H9 (cell line): Measurements from ENCODE around the gene FYN. TPM values are rescaled to one million over a fixed set of nuclear protein-coding genes. Genes with fewer than 3 reads are reported as not detected.
A peak's percentile ranks its signal among the peaks of the same experiment; 100 is the strongest.

ENCODE experiments used
- DNase-seq: peaks from one replicate; pipeline ENCODE4 v3.0.0-alpha.2; 2017
- H2AFZ ChIP-seq: one replicate; pipeline ENCODE4 v1.6.1; 2013; ENCODE audit warnings: mild to moderate bottlenecking, low read length, control low read depth, moderate library complexity
- H2AK5ac ChIP-seq: 2 replicates; pipeline ENCODE4 v1.6.1; 2013; ENCODE audit warnings: low read length, control low read depth, mixed read lengths; ENCODE audit not compliant: insufficient read length
- H2BK120ac ChIP-seq: one replicate; pipeline ENCODE4 v1.6.1; 2013; ENCODE audit warnings: low read depth, mild to moderate bottlenecking, low read length, control low read depth, inconsistent platforms; ENCODE audit not compliant: poor library complexity, severe bottlenecking
- H2BK12ac ChIP-seq: 2 replicates; pipeline ENCODE4 v1.6.1; 2013; ENCODE audit warnings: low read length, control low read depth, mixed read lengths, low read depth; ENCODE audit not compliant: insufficient read length
- H2BK15ac ChIP-seq: 2 replicates; pipeline ENCODE4 v1.6.1; 2013; ENCODE audit warnings: low read depth, low read length, control low read depth
- H2BK20ac ChIP-seq: one replicate; pipeline ENCODE4 v1.6.1; 2013; ENCODE audit warnings: low read depth, mild to moderate bottlenecking, low read length, control low read depth, inconsistent platforms; ENCODE audit not compliant: poor library complexity, severe bottlenecking
- H2BK5ac ChIP-seq: 2 replicates; pipeline ENCODE4 v1.6.1; 2013; ENCODE audit warnings: low read length, control low read depth, mixed read lengths; ENCODE audit not compliant: insufficient read length
- H3K14ac ChIP-seq: 2 replicates; pipeline ENCODE4 v1.6.1; 2013; ENCODE audit warnings: low read length, control low read depth; ENCODE audit not compliant: insufficient read depth
- H3K18ac ChIP-seq: 2 replicates; pipeline ENCODE4 v1.6.1; 2013; ENCODE audit warnings: low read depth, mild to moderate bottlenecking, mixed read lengths, low read length, control low read depth; ENCODE audit not compliant: insufficient read length
- H3K23ac ChIP-seq: 2 replicates; pipeline ENCODE4 v1.6.1; 2013; ENCODE audit warnings: low read length, control low read depth, mixed read lengths, low read depth; ENCODE audit not compliant: insufficient read length
- H3K23me2 ChIP-seq: 2 replicates; pipeline ENCODE4 v1.6.1; 2013; ENCODE audit warnings: low read depth, mild to moderate bottlenecking, mixed read lengths, low read length, control low read depth; ENCODE audit not compliant: insufficient read length, poor library complexity, severe bottlenecking
- H3K27ac ChIP-seq: 2 replicates; pipeline ENCODE4 v1.5.1; 2013; ENCODE audit warnings: low read length, control low read depth, mixed read lengths, low read depth; ENCODE audit not compliant: insufficient read length
- H3K27me3 ChIP-seq: 2 replicates; pipeline ENCODE4 v1.6.1; 2013; ENCODE audit warnings: low read length, control low read depth, inconsistent platforms; ENCODE audit not compliant: insufficient read depth
- H3K4ac ChIP-seq: 2 replicates; pipeline ENCODE4 v1.6.1; 2013; ENCODE audit warnings: low read depth, mild to moderate bottlenecking, control low read depth, inconsistent platforms, low read length, moderate library complexity
- H3K4me1 ChIP-seq: 2 replicates; pipeline ENCODE4 v1.6.1; 2013; ENCODE audit warnings: low read length, control low read depth, inconsistent platforms; ENCODE audit not compliant: insufficient read depth
- H3K4me2 ChIP-seq: 2 replicates; pipeline ENCODE4 v1.6.1; 2013; ENCODE audit warnings: low read length, control low read depth, mixed read lengths; ENCODE audit not compliant: insufficient read length, insufficient read depth
- H3K56ac ChIP-seq: 2 replicates; pipeline ENCODE4 v1.6.1; 2013; ENCODE audit warnings: low read depth, mild to moderate bottlenecking, mixed read lengths, low read length, control low read depth; ENCODE audit not compliant: insufficient read length
- H3K79me1 ChIP-seq: 2 replicates; pipeline ENCODE4 v1.6.1; 2013; ENCODE audit warnings: low read depth, mild to moderate bottlenecking, moderate library complexity, low read length, control low read depth, inconsistent platforms; ENCODE audit not compliant: insufficient read depth, poor library complexity, severe bottlenecking
- H3K79me2 ChIP-seq: 2 replicates; pipeline ENCODE4 v1.6.1; 2013; ENCODE audit warnings: low read length, control low read depth, inconsistent platforms; ENCODE audit not compliant: insufficient read depth
- H3K9ac ChIP-seq: 2 replicates; pipeline ENCODE4 v1.6.1; 2013; ENCODE audit warnings: low read length, control low read depth, mixed read lengths; ENCODE audit not compliant: insufficient read length; ENCODE audit errors: extremely low read depth
- H3K9me3 ChIP-seq: one replicate; pipeline ENCODE4 v1.6.1; 2013; ENCODE audit warnings: low read depth, low read length, inconsistent platforms; ENCODE audit not compliant: control insufficient read depth
- H3T11ph ChIP-seq: one replicate; pipeline ENCODE4 v1.6.1; 2013; ENCODE audit warnings: mild to moderate bottlenecking, low read length, control low read depth, inconsistent platforms
- H4K20me1 ChIP-seq: one replicate; pipeline ENCODE4 v1.6.1; 2013; ENCODE audit not compliant: control insufficient read depth, insufficient read length, insufficient read depth
- H4K5ac ChIP-seq: 2 replicates; pipeline ENCODE4 v1.6.1; 2013; ENCODE audit warnings: low read depth, mild to moderate bottlenecking, mixed read lengths, low read length, control low read depth; ENCODE audit not compliant: insufficient read length
- H4K8ac ChIP-seq: replicated peaks from 2 replicates; pipeline ENCODE4 v1.6.1; 2013; ENCODE audit warnings: low read length, control low read depth, mixed read lengths, low read depth; ENCODE audit not compliant: insufficient read length
- H4K91ac ChIP-seq: 2 replicates; pipeline ENCODE4 v1.6.1; 2013; ENCODE audit warnings: low read depth, mild to moderate bottlenecking, moderate library complexity, mixed read lengths, low read length, control low read depth; ENCODE audit not compliant: insufficient read length
- H3K27ac Mint-ChIP-seq, 3 experiments: 2 replicates in 2 of 3; 3 replicates in 1 of 3; pipeline ENCODE4 v1.8.0; 2020 to 2021; ENCODE audit warnings: mixed read lengths in 3 of 3, mild to moderate bottlenecking in 1 of 3, moderate library complexity in 1 of 3
- H3K27me3 Mint-ChIP-seq: 2 replicates; pipeline ENCODE4 v1.8.0; 2021; ENCODE audit warnings: low read depth, mild to moderate bottlenecking, moderate library complexity, mixed read lengths
- H3K36me3 Mint-ChIP-seq, 3 experiments: 2 replicates in 2 of 3; 3 replicates in 1 of 3; pipeline ENCODE4 v1.8.0; 2020 to 2021; ENCODE audit warnings: low read depth in 3 of 3, mixed read lengths in 3 of 3; ENCODE audit not compliant: insufficient read depth in 1 of 3
- H3K4me1 Mint-ChIP-seq, 2 experiments: 2 replicates each; pipeline ENCODE4 v1.8.0; 2020; ENCODE audit warnings: mixed read lengths in 2 of 2
- H3K4me3 Mint-ChIP-seq, 2 experiments: 2 replicates in 1 of 2; 3 replicates in 1 of 2; pipeline ENCODE4 v1.8.0; 2020 to 2021; ENCODE audit warnings: mild to moderate bottlenecking in 2 of 2, mixed read lengths in 2 of 2, moderate library complexity in 1 of 2
- H3K9me3 Mint-ChIP-seq, 2 experiments: 2 replicates in 1 of 2; 3 replicates in 1 of 2; pipeline ENCODE4 v1.8.0; 2020; ENCODE audit warnings: mild to moderate bottlenecking in 2 of 2, mixed read lengths in 2 of 2, moderate library complexity in 1 of 2
- CTCF ChIP-seq: fragments of 200-600 bp; sonication (generic); conservative IDR thresholded peaks from 3 replicates; pipeline ENCODE4 v1.8.0; 2021; ENCODE audit warnings: antibody characterized with exemption, mild to moderate bottlenecking
- WGBS: extraction: QIAGEN DNeasy Blood & Tissue Kit; methylation state at CpG from one replicate; pipeline ENCODE4 v1.1.7; 2013; ENCODE audit warnings: missing lambda C conversion rate, low lambda C conversion rate, mixed read lengths; ENCODE audit not compliant: insufficient read length; ENCODE audit errors: extremely low coverage; 5-methylcytosine and 5-hydroxymethylcytosine counted together
- total RNA-seq: library from RNA; stranded (reverse); gene quantifications from 2 replicates; pipeline ENCODE4 v1.2.1, GENCODE V29; 2021

FYN gene
- total RNA-seq, 1 experiment from 2014 or later = 64.8 TPM

- H3K79me1 ChIP-seq = no peaks in the 10 kb centered on the region
- Mint-ChIP-seq H3K9me3 (no peaks in the 10 kb centered on the region), H3K4me1 (peaks cover 66 to 83% of the 10 kb centered on the region in 2 experiments), H3K36me3 (no peaks in the 10 kb centered on the region; a peak in 1 of 7 replicates), H3K27ac (peak overlapping the region in 2 of 3 experiments; percentile 6 to 74; a peak in 2 of 7 replicates), H3K4me3 (no peak overlapping the region), H3K27me3 (no peaks in the 10 kb centered on the region)
- H3K18ac ChIP-seq = no peak overlapping the region
- WGBS = no CpG with 5 or more reads among the region's 3 CpGs
- no peak overlapping the region for H3K56ac ChIP-seq
- no peak overlapping the region for H3K23ac ChIP-seq
- no peak overlapping the region for H2BK20ac ChIP-seq
- no peak overlapping the region for H2AFZ ChIP-seq
- no peak overlapping the region for H2BK120ac ChIP-seq
- H3K4ac ChIP-seq = no peak overlapping the region
- H3K9ac ChIP-seq = no peak overlapping the region
- no peaks in the 10 kb centered on the region for H3K27me3 ChIP-seq
- H2AK5ac ChIP-seq = no peak overlapping the region
- H4K8ac ChIP-seq = no peak overlapping the region
- H4K5ac ChIP-seq = no peak overlapping the region
- no peaks in the 10 kb centered on the region for H3K9me3 ChIP-seq
- peaks cover 21% of the 10 kb centered on the region for H3K4me1 ChIP-seq
- H3K79me2 ChIP-seq = no peaks in the 10 kb centered on the region; the same call in 1 of the 2 replicates
- no peak for DNase-seq
- no peak for TF ChIP-seq CTCF
- no peak overlapping the region for H3T11ph ChIP-seq
- no peak overlapping the region for H4K91ac ChIP-seq
- no peak overlapping the region for H3K14ac ChIP-seq
- H4K20me1 ChIP-seq = no peaks in the 10 kb centered on the region
- H3K23me2 ChIP-seq = no peaks in the 10 kb centered on the region
- no peak overlapping the region for H3K27ac ChIP-seq
- no peak overlapping the region for H2BK15ac ChIP-seq
- H2BK12ac ChIP-seq = no peak overlapping the region
- H3K4me2 ChIP-seq = no peak overlapping the region
- H2BK5ac ChIP-seq = no peak overlapping the region
These were observed 14.9 kb downstream of the FYN start for GRCh38 chr6:111858347-111858746.
